Measurements from ENCODE around the gene EGR2. TPM values are rescaled to one million over a fixed set of nuclear protein-coding genes. Genes with fewer than 3 reads are reported as not detected.

Gene EGR2
- total RNA-seq, 6 experiments from 2014 or later, result 0.17 to 1.3 (median 0.99) TPM; not detected in 2

DNA sequence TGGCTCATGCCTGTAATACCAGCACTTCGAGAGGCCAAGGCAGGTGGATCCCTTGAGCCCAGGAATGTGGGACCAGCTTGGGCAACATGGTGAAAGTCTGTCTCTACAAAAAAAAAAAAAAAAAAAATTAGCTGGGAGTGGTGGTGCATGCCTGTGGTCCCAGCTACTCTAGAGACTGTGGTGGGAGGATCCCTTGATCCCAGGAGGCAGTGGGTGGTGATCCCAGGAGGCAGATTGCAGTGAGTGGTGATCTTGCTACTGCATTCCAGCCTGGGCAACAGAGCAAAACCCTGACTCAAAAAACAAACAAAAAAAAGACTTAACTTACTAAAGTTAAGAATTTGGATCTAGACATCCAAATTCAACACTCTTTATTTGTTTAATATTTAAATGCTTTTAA is 21.9 kb downstream of the EGR2 start:
- no peaks in the 10 kb centered on the region for H3K4me1 ChIP-seq
- H3K27me3 ChIP-seq, result no peaks in the 10 kb centered on the region
- WGBS (ENCODE audit: insufficient coverage, low coverage, low lambda C conversion rate, missing lambda C conversion rate), result 86% methylated on average over 1 of the region's 1 CpG
- H3K36me3 ChIP-seq, result no peaks in the 10 kb centered on the region
- H3K27ac ChIP-seq, result no peak overlapping the region
- no peaks in the 10 kb centered on the region for H3K9me3 ChIP-seq
- TF ChIP-seq POLR2A (IDR thresholded peaks at IDR 0.05), result no peak
- TF ChIP-seq, protein P1, sequence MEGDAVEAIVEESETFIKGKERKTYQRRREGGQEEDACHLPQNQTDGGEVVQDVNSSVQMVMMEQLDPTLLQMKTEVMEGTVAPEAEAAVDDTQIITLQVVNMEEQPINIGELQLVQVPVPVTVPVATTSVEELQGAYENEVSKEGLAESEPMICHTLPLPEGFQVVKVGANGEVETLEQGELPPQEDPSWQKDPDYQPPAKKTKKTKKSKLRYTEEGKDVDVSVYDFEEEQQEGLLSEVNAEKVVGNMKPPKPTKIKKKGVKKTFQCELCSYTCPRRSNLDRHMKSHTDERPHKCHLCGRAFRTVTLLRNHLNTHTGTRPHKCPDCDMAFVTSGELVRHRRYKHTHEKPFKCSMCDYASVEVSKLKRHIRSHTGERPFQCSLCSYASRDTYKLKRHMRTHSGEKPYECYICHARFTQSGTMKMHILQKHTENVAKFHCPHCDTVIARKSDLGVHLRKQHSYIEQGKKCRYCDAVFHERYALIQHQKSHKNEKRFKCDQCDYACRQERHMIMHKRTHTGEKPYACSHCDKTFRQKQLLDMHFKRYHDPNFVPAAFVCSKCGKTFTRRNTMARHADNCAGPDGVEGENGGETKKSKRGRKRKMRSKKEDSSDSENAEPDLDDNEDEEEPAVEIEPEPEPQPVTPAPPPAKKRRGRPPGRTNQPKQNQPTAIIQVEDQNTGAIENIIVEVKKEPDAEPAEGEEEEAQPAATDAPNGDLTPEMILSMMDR (IDR thresholded peaks at IDR 0.05), result no peak
- intact Hi-C loops (cut with DNase I), result no loop called here
- DNase-seq (no peak), ATAC-seq (no peak)
- H3K4me3 ChIP-seq, result no peak overlapping the region

DNA sequence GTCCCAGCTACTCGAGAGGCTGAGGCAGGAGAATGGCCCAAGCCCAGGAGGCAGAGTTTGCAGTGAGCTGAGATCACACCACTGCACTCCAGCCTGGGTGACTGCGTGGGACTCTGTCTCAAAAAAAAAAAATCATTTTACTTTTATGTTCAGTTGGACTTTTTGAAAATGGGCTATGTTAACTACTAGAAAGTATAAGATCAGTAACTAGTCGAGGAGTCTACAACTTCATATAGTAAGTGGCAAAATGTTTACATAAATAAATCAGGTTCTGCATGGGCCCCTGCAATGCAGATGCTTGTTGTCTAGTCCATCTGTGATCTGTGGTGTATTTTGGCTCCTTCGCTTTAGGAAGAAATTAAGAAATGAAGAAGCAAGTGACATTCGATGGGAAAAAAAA is 23.9 kb downstream of the EGR2 start:
- WGBS (ENCODE audit: insufficient coverage, low coverage, low lambda C conversion rate, missing lambda C conversion rate), result 60% methylated on average over 5 of the region's 5 CpGs
- ATAC-seq, result no peak
- no peaks in the 10 kb centered on the region for H3K9me3 ChIP-seq
- no peak overlapping the region for H3K4me3 ChIP-seq
- no peaks in the 10 kb centered on the region for H3K36me3 ChIP-seq
- intact Hi-C loops (cut with DNase I), result no loop called here
- H3K4me1 ChIP-seq, result no peaks in the 10 kb centered on the region
- no peak overlapping the region for H3K27ac ChIP-seq
- TF ChIP-seq POLR2A (IDR thresholded peaks at IDR 0.05), result no peak
- TF ChIP-seq, protein P1 (IDR thresholded peaks at IDR 0.05), result no peak
- no peaks in the 10 kb centered on the region for H3K27me3 ChIP-seq
- DNase-seq, result no peak

DNA sequence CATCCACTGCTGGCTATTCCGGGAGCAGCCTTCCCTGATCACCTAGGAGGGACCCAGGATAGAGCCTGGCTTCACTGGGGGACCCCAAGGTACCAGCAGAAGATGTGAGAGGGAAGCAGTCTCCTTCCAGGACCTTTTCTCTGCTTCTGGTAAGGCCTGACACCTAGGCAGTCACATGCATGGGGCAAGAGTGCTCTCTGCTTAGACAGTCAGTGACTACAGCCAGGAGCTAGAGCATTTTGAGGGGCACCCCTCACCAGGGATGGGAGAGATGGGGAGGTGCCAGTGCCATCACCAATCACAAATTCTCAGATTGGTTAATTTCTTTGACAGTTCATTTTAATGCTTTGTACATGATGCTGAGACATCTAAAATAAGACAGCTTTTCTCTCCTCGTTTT is 25.6 kb downstream of the EGR2 start:
- Histone ChIP-seq H3K36me3 (no peaks in the 10 kb centered on the region), H3K27ac (no peak overlapping the region), H3K9me3 (no peaks in the 10 kb centered on the region), H3K27me3 (no peaks in the 10 kb centered on the region), H3K4me3 (no peak overlapping the region), H3K4me1 (no peaks in the 10 kb centered on the region)
- intact Hi-C loops (cut with DNase I), result no loop called here
- no peak for DNase-seq
- 63% methylated on average over 1 of the region's 2 CpGs for WGBS (ENCODE audit: insufficient coverage, low coverage, low lambda C conversion rate, missing lambda C conversion rate)
- ATAC-seq, result no peak
- no peak for TF ChIP-seq POLR2A (IDR thresholded peaks at IDR 0.05)
- TF ChIP-seq, protein P1 (IDR thresholded peaks at IDR 0.05), result no peak

DNA sequence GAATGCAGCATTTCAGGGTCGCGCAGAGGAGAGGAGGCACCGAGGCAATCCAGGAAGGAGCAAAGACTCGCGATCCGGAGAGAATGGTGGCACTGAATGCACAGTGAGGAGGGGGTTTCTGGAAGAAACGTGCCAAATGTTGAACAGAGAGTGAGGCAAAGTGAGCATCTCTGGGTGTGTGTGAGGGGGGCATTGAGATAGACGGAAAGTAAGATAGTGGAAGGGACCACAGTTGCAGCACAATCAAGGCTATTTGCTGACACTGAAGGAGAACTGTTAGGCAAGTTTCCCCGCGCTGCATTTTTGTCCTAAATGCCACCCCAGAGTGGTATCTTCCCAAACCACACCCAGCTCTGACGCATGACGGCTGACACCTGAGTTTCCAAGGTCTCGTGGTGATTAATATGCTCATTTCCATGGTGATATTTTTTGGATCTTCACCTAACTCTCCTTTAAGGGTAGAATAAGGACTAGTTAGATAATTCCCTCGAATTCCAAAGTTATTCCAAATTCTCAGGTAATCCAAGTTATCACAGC is 26.1 kb downstream of the EGR2 start:
- Histone ChIP-seq H3K27me3 (no peaks in the 10 kb centered on the region), H3K36me3 (no peaks in the 10 kb centered on the region), H3K27ac (no peak overlapping the region), H3K4me1 (no peaks in the 10 kb centered on the region), H3K4me3 (no peak overlapping the region), H3K9me3 (no peaks in the 10 kb centered on the region)
- TF ChIP-seq, protein P1 (IDR thresholded peaks at IDR 0.05), result no peak
- no peak for TF ChIP-seq POLR2A (IDR thresholded peaks at IDR 0.05)
- WGBS (ENCODE audit: insufficient coverage, low coverage, low lambda C conversion rate, missing lambda C conversion rate), result 73% methylated on average over 12 of the region's 14 CpGs
- intact Hi-C loops (cut with DNase I), result no loop called here
- no peak for ATAC-seq
- DNase-seq, result no peak
